WTC11 (cell line): ENCODE data around the gene CIP2A. TPM values are rescaled to one million over a fixed set of nuclear protein-coding genes. Genes with fewer than 3 reads are reported as not detected.

Experiments
- ATAC-seq: fragments of 200-7000 bp; cut with Tn5 transposase; 2 replicates; pipeline ENCODE4 v1.10.0; 2021; ENCODE audit warnings: mild to moderate bottlenecking, moderate library complexity
- CTCF ChIA-PET: fragments of 300-600 bp; sonication (Branson Sonifier 250); formaldehyde crosslinking; loops from one replicate; lab custom pipeline; 2021; ENCODE audit warnings: antibody characterized with exemption; lab: Charles Lee
- POLR2A ChIA-PET: fragments of 350-600 bp; sonication (Branson Sonifier 250); formaldehyde crosslinking; loops from one replicate; lab custom pipeline; 2021; ENCODE audit warnings: antibody characterized with exemption; lab: Charles Lee
- DNase-seq: peaks from one replicate; pipeline ENCODE4 v3.0.0; 2021; ENCODE audit warnings: low spot score
- H3K27ac Mint-ChIP-seq: 2 replicates; pipeline ENCODE4 v1.8.0; 2021; ENCODE audit warnings: mixed read lengths
- H3K27me3 Mint-ChIP-seq: 2 replicates; pipeline ENCODE4 v1.8.0; 2021; ENCODE audit warnings: low read depth, mild to moderate bottlenecking, moderate library complexity, mixed read lengths
- H3K36me3 Mint-ChIP-seq: 2 replicates; pipeline ENCODE4 v1.8.0; 2021; ENCODE audit warnings: mixed read lengths
- H3K4me1 Mint-ChIP-seq: 2 replicates; pipeline ENCODE4 v1.8.0; 2022; ENCODE audit warnings: mixed read lengths
- H3K4me3 Mint-ChIP-seq: 2 replicates; pipeline ENCODE4 v1.8.0; 2021; ENCODE audit warnings: mild to moderate bottlenecking, moderate library complexity, mixed read lengths
- H3K9me3 Mint-ChIP-seq: 2 replicates; pipeline ENCODE4 v1.8.0; 2021; ENCODE audit warnings: mixed read lengths
- ARID4B ChIP-seq: sonication (generic); formaldehyde crosslinking; IDR thresholded peaks from 2 replicates; pipeline ENCODE4 v1.8.0; 2023; ENCODE audit warnings: missing genetic modification reagents, mild to moderate bottlenecking, borderline replicate concordance
- ATF3 ChIP-seq: sonication (generic); formaldehyde crosslinking; conservative IDR thresholded peaks from 2 replicates; pipeline ENCODE4 v1.8.1; 2022; ENCODE audit warnings: mild to moderate bottlenecking, missing genetic modification reagents
- ATF6 ChIP-seq: sonication (generic); formaldehyde crosslinking; IDR thresholded peaks from 2 replicates; pipeline ENCODE4 v1.8.1; 2023; ENCODE audit warnings: mild to moderate bottlenecking, missing genetic modification reagents
- CREM ChIP-seq: sonication (generic); formaldehyde crosslinking; IDR thresholded peaks from 2 replicates; pipeline ENCODE4 v1.8.1; 2022; ENCODE audit warnings: mild to moderate bottlenecking, missing genetic modification reagents, moderate library complexity
- CTCF ChIP-seq: fragments of 200-600 bp; IDR thresholded peaks from 2 replicates; pipeline ENCODE4 v1.8.0; 2022; ENCODE audit warnings: antibody characterized with exemption
- E2F1 ChIP-seq: sonication (generic); formaldehyde crosslinking; IDR thresholded peaks from 2 replicates; pipeline ENCODE4 v1.8.0; 2022; ENCODE audit warnings: mild to moderate bottlenecking, missing genetic modification reagents
- ELF4 ChIP-seq: sonication (generic); formaldehyde crosslinking; IDR thresholded peaks from 2 replicates; pipeline ENCODE4 v1.8.1; 2022; ENCODE audit warnings: low read depth, mild to moderate bottlenecking, moderate library complexity, missing genetic modification reagents
- FOXK1 ChIP-seq: sonication (generic); formaldehyde crosslinking; IDR thresholded peaks from 2 replicates; pipeline ENCODE4 v1.8.0; 2022; ENCODE audit warnings: mild to moderate bottlenecking, moderate library complexity, missing genetic modification reagents
- GABPB1 ChIP-seq: sonication (generic); formaldehyde crosslinking; IDR thresholded peaks from 2 replicates; pipeline ENCODE4 v1.8.1; 2023; ENCODE audit warnings: mild to moderate bottlenecking, missing genetic modification reagents
- IRF1 ChIP-seq: sonication (generic); formaldehyde crosslinking; IDR thresholded peaks from 2 replicates; pipeline ENCODE4 v1.8.0; 2023; ENCODE audit warnings: missing genetic modification reagents
- JUN ChIP-seq: sonication (generic); formaldehyde crosslinking; IDR thresholded peaks from 2 replicates; pipeline ENCODE4 v1.8.0; 2023; ENCODE audit warnings: mild to moderate bottlenecking, missing genetic modification reagents
- KAT7 ChIP-seq: sonication (generic); formaldehyde crosslinking; IDR thresholded peaks from 2 replicates; pipeline ENCODE4 v1.8.1; 2023; ENCODE audit warnings: missing genetic modification reagents, mild to moderate bottlenecking, borderline replicate concordance
- NFE2L1 ChIP-seq: sonication (generic); formaldehyde crosslinking; IDR thresholded peaks from 2 replicates; pipeline ENCODE4 v1.8.1; 2023; ENCODE audit warnings: missing genetic modification reagents
- SMAD3 ChIP-seq: sonication (generic); formaldehyde crosslinking; IDR thresholded peaks from 2 replicates; pipeline ENCODE4 v1.8.0; 2022; ENCODE audit warnings: missing genetic modification reagents, mild to moderate bottlenecking, borderline replicate concordance
- SOX15 ChIP-seq: fragments of 250-450 bp; sonication (Bioruptor Pico); IDR thresholded peaks from 2 replicates; pipeline ENCODE4 v1.9.0; 2021; ENCODE audit warnings: mild to moderate bottlenecking
- TEAD1 ChIP-seq: sonication (generic); formaldehyde crosslinking; IDR thresholded peaks from 2 replicates; pipeline ENCODE4 v1.8.0; 2022; ENCODE audit warnings: mild to moderate bottlenecking, missing genetic modification reagents
- USF2 ChIP-seq: sonication (generic); formaldehyde crosslinking; IDR thresholded peaks from 2 replicates; pipeline ENCODE4 v1.8.1; 2023; ENCODE audit warnings: mild to moderate bottlenecking, missing genetic modification reagents, moderate library complexity
- ZBTB43 ChIP-seq: sonication (generic); formaldehyde crosslinking; IDR thresholded peaks from 2 replicates; pipeline ENCODE4 v1.8.1; 2023; ENCODE audit warnings: mild to moderate bottlenecking, missing genetic modification reagents
- ZMAT4 ChIP-seq: fragments of 250-450 bp; sonication (Bioruptor Pico); IDR thresholded peaks from 2 replicates; pipeline ENCODE4 v1.9.0; 2021; ENCODE audit warnings: mild to moderate bottlenecking
- ZNF425 ChIP-seq: fragments of 250-450 bp; sonication (Bioruptor Pico); conservative IDR thresholded peaks from 2 replicates; pipeline ENCODE4 v1.9.0; 2021; ENCODE audit warnings: mild to moderate bottlenecking
- total RNA-seq: library from RNA; stranded (reverse); gene quantifications from 3 replicates; pipeline ENCODE4 v1.2.3, GENCODE V29; 2021

The CIP2A gene
- total RNA-seq, 1 experiment from 2014 or later, result 32.8 TPM

GRCh38 chr3:108629974-108630373 lies 40.7 kb upstream of the CIP2A start (continued):
- TF ChIP-seq E2F1 (CRISPR knock-in tag) (no peak), NFE2L1 (CRISPR knock-in tag) (no peak), CTCF (no peak), ZBTB43 (CRISPR knock-in tag) (no peak), ATF3 (no peak), CREM (CRISPR knock-in tag) (no peak), FOXK1 (CRISPR knock-in tag) (no peak), TEAD1 (CRISPR knock-in tag) (no peak), ZNF425 (CRISPR knock-in tag) (no peak), JUN (no peak)

- CTCF ChIA-PET, result no interaction called here
Measured at GRCh38 chr3:108623504-108623903, 34.3 kb upstream of the CIP2A start.

More at GRCh38 chr3:108623504-108623903, 34.3 kb upstream of the CIP2A start:
- Mint-ChIP-seq H3K27me3 (no peaks in the 10 kb centered on the region), H3K9me3 (peaks cover 8% of the 10 kb centered on the region), H3K36me3 (peaks cover 22% of the 10 kb centered on the region), H3K4me1 (peaks cover 4% of the 10 kb centered on the region; the same call in 1 of the 2 replicates), H3K4me3 (no peak overlapping the region), H3K27ac (peak overlapping the region; percentile 63; the same call in 1 of the 2 replicates)
- TF ChIP-seq ZMAT4 (no peak), KAT7 (CRISPR knock-in tag) (no peak), TEAD1 (CRISPR knock-in tag) (no peak), ATF3 (no peak), ARID4B (CRISPR knock-in tag) (no peak), IRF1 (CRISPR knock-in tag) (no peak), USF2 (CRISPR knock-in tag) (no peak), ELF4 (no peak), SMAD3 (CRISPR knock-in tag) (no peak), GABPB1 (CRISPR knock-in tag) (no peak), ATF6 (CRISPR knock-in tag) (no peak), SOX15 (CRISPR knock-in tag) (no peak)
- ATAC-seq, result peak; percentile 52
- POLR2A ChIA-PET, result no interaction called here
- DNase-seq, result no peak
